Karpas-422 (cell line): ENCODE results near the gene MALSU1. TPM values are rescaled to one million over a fixed set of nuclear protein-coding genes. Genes with fewer than 3 reads are reported as not detected.
A peak's percentile ranks its signal among the peaks of the same experiment; 100 is the strongest.

Experiments used
- DNase-seq: peaks from one replicate; pipeline ENCODE4 v3.0.0-alpha.2; 2015
- H2AFZ ChIP-seq: fragments of 200-600 bp; sonication (generic); 2 replicates; pipeline ENCODE4 v1.6.1; 2014; ENCODE audit warnings: antibody characterized with exemption, low read length, mixed read lengths
- H3K27ac ChIP-seq: fragments of 200-600 bp; sonication (generic); 2 replicates; pipeline ENCODE4 v1.5.1; 2014; ENCODE audit warnings: mild to moderate bottlenecking, low read length, moderate library complexity
- H3K27me3 ChIP-seq: fragments of 200-600 bp; sonication (generic); 2 replicates; pipeline ENCODE4 v1.6.1; 2014; ENCODE audit warnings: low read length, mixed read lengths
- H3K36me3 ChIP-seq: fragments of 200-600 bp; sonication (generic); 2 replicates; pipeline ENCODE4 v1.6.1; 2014; ENCODE audit warnings: low read length, mixed read lengths; ENCODE audit not compliant: insufficient read depth
- H3K4me1 ChIP-seq: fragments of 200-600 bp; sonication (generic); 2 replicates; pipeline ENCODE4 v1.6.1; 2014; ENCODE audit warnings: mild to moderate bottlenecking, low read length, mixed read lengths
- H3K4me2 ChIP-seq: fragments of 200-600 bp; sonication (generic); 2 replicates; pipeline ENCODE4 v1.6.1; 2014; ENCODE audit warnings: low read length, low read depth, mild to moderate bottlenecking; ENCODE audit not compliant: poor library complexity, severe bottlenecking
- H3K4me3 ChIP-seq: fragments of 200-600 bp; sonication (generic); 2 replicates; pipeline ENCODE4 v1.5.1; 2014; ENCODE audit warnings: mild to moderate bottlenecking, antibody characterized with exemption, low read length, mixed read lengths
- H3K79me2 ChIP-seq: fragments of 200-600 bp; sonication (generic); 2 replicates; pipeline ENCODE4 v1.6.1; 2014; ENCODE audit warnings: mild to moderate bottlenecking, low read length, mixed read lengths
- H3K9ac ChIP-seq: fragments of 200-600 bp; sonication (generic); 2 replicates; pipeline ENCODE4 v1.6.0; 2014; ENCODE audit warnings: low read length
- H3K9me2 ChIP-seq: fragments of 200-600 bp; sonication (generic), shearing (Covaris generic); replicated peaks from 2 replicates; pipeline ENCODE4 v1.6.0; 2014; ENCODE audit warnings: mild to moderate bottlenecking, low read length, moderate library complexity; ENCODE audit not compliant: insufficient read depth
- H3K9me3 ChIP-seq: fragments of 300-700, 200-600 bp; sonication (generic); 2 replicates; pipeline ENCODE4 v1.6.1; 2014; ENCODE audit warnings: low read length, mixed read lengths
- H4K20me1 ChIP-seq: fragments of 200-600 bp; sonication (generic); 2 replicates; pipeline ENCODE4 v1.6.1; 2014; ENCODE audit warnings: mild to moderate bottlenecking, antibody characterized with exemption, low read length, low read depth; ENCODE audit not compliant: insufficient read depth
- total RNA-seq: library from RNA; depleted of rRNA; stranded (reverse); fragments of >200 nt; shearing (Covaris generic); gene quantifications from 2 replicates; pipeline ENCODE4 v1.2.3, GENCODE V29; 2014; ENCODE audit warnings: low replicate concordance; rRNA removed

MALSU1 gene
- total RNA-seq, 1 experiment from 2014 or later = 92.2 TPM

DNA sequence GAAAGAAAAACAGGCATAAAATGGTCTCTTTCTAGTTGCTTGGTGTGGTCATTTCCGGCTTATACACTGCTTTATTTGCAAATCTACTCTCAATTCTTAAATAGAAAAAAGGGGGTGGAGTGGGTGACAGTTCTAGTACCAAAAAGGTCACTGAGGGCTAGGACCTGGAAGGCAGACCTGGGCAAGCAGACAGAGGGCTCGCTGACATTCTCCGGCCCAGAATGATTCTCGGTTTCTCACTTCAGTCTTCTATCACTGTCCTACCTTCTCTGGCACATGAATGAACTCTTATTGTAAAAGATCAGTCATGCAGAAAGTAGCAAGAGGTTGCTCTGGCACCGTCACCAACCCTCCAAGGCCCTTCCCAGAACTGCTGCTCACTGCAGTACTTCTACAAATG, 54.0 kb downstream of the MALSU1 start:
- Histone ChIP-seq H3K79me2 (peaks cover 76% of the 10 kb centered on the region), H3K4me1 (peaks cover 59% of the 10 kb centered on the region), H3K9me3 (no peaks in the 10 kb centered on the region)

DNA sequence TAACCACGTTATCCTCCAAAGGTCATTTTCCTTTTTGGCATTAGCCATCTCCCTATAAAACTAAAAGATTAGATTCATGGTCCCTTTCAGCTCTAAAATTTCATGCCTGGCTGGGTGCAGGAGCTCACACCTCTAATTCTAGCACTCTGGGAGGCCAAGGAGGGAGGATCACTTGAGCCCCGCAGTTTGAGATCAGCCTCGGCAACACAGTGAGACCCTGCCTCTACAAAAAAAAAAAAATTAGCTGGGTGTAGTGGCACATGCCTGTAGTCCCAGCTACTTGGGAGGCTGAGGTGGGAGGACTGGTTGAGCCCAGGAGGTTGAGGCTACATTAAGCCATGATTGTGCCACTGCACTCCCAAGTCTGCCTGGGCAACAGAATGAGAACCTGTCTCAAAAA, 57.0 kb downstream of the MALSU1 start:
- Histone ChIP-seq H3K4me2 (no peak overlapping the region), H3K27ac (no peak overlapping the region), H3K9me3 (no peaks in the 10 kb centered on the region)

More for the DNA sequence above, 54.0 kb downstream of the MALSU1 start:
- no peak for DNase-seq
- no peaks in the 10 kb centered on the region for H3K27me3 ChIP-seq
- H3K4me3 ChIP-seq = no peak overlapping the region
- H3K4me2 ChIP-seq = no peak overlapping the region
- no peaks in the 10 kb centered on the region for H4K20me1 ChIP-seq
- H3K36me3 ChIP-seq = peaks cover 23% of the 10 kb centered on the region
- no peaks in the 10 kb centered on the region for H3K9me2 ChIP-seq
- H3K9ac ChIP-seq = no peak overlapping the region
- H2AFZ ChIP-seq = no peak overlapping the region
- no peak overlapping the region for H3K27ac ChIP-seq

DNA sequence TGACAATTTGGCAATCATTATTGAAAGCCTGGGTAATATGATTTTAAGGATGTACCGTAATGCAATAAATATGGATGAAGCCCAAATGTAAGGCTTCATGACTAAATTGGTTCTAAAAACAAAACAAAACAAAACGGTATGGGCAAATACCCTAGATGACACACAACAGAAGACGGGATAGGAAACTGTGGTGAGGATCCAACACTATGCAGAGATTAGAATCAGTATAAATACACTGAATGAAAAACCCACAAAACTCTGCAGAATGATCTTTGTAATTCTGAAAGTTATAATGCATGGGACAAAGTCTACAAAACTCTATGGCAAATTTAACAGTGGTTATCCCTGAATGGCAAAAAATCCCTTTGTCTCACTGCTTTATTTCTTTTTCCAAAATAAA, 57.6 kb downstream of the MALSU1 start:
- Histone ChIP-seq H3K27me3 (no peaks in the 10 kb centered on the region), H3K9me2 (no peaks in the 10 kb centered on the region), H3K4me1 (peaks cover 61% of the 10 kb centered on the region), H4K20me1 (no peaks in the 10 kb centered on the region), H3K79me2 (peaks cover 87% of the 10 kb centered on the region), H3K4me2 (no peak overlapping the region), H3K9ac (no peak overlapping the region), H3K4me3 (no peak overlapping the region), H3K27ac (no peak overlapping the region), H2AFZ (no peak overlapping the region), H3K36me3 (peaks cover 16% of the 10 kb centered on the region; the same call in 1 of the 2 replicates), H3K9me3 (no peaks in the 10 kb centered on the region)
- no peak for DNase-seq

More for the DNA sequence above, 57.0 kb downstream of the MALSU1 start:
- no peak for DNase-seq
- H3K4me3 ChIP-seq = no peak overlapping the region
- H3K4me1 ChIP-seq = peaks cover 63% of the 10 kb centered on the region
- peaks cover 84% of the 10 kb centered on the region for H3K79me2 ChIP-seq
- no peaks in the 10 kb centered on the region for H3K9me2 ChIP-seq
- H3K9ac ChIP-seq = no peak overlapping the region
- H4K20me1 ChIP-seq = no peaks in the 10 kb centered on the region
- H3K36me3 ChIP-seq = peaks cover 14% of the 10 kb centered on the region; the same call in 1 of the 2 replicates
- no peak overlapping the region for H2AFZ ChIP-seq
- H3K27me3 ChIP-seq = no peaks in the 10 kb centered on the region

DNA sequence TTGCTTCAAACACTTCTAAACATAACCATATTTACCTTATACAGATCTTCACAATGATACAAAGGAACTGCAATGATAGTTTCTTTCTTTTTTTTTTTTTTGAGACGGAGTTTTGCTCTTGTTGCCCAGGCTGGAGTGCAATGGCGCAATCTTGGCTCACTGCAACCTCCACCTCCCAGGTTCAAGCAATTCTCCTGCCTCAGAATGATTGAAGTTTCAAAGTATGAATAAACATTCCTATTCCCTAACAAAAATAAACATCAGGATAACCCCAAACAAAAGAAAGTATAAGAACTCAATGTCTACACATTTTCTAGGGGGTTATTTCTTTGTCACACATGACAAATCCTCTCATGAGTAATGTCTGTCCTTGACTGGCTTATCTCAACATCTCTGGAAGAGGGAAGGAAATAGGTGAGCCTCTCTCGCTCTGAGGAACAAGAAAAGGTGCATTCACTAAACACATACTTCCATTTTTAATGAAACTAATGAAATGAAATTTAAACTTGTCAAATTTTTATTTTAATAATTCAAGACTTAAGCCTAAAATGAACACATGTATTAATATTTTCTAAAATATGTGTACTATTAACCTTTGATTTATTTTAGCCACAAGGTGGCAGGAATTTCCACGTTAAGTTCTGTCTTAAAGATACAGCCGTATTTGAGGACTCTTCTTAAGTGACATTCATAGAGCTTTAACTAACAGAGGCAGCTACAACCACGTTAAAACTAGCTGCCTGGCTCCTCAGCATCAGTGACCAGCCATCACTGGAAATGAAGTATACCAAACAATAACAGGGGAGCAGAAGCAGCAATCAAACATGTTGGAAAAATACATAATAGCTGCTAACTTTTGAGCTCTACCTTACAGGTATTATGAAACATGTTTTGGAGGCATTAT, 58.3 kb downstream of the MALSU1 start:
- Histone ChIP-seq H3K9me2 (no peaks in the 10 kb centered on the region), H3K4me2 (no peak overlapping the region), H3K4me1 (peaks cover 60% of the 10 kb centered on the region), H3K4me3 (no peak overlapping the region), H3K36me3 (peaks cover 21% of the 10 kb centered on the region), H3K27ac (peak overlapping the region; percentile 20; the same call in 1 of the 2 replicates), H4K20me1 (no peaks in the 10 kb centered on the region), H3K79me2 (peaks cover 88% of the 10 kb centered on the region), H3K9ac (peak overlapping the region; percentile 14; the same call in 1 of the 2 replicates), H3K9me3 (no peaks in the 10 kb centered on the region), H2AFZ (no peak overlapping the region), H3K27me3 (no peaks in the 10 kb centered on the region)
- DNase-seq = peak; percentile 80

DNA sequence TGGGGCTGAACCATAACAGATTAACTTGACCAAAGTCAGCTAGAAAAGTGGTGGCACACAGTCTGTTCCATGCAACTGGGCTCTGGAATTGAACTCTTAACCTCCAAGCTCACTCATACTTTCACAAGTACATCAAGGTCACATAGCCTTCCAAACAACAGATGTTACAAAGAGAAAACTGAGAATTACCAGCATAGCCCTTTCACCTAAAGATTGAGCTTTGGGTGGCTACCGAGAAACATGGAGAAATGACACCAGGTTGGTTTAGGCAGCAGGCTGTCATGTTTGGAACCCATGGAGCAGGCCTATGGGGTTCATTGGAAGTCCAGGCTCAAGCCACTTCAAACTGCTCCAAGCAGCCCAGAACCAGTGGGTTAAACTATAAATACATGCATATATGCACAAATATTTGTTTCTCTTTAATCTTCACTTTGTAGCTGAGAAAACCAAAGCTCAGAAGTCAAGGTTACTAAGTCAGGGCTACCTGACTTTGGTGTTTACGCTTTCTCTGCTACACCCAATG, 59.1 kb downstream of the MALSU1 start:
- H3K27me3 ChIP-seq = no peaks in the 10 kb centered on the region
- peak overlapping the region; percentile 20; the same call in 1 of the 2 replicates for H3K27ac ChIP-seq
- DNase-seq = no peak
- no peaks in the 10 kb centered on the region for H4K20me1 ChIP-seq
- H3K36me3 ChIP-seq = peaks cover 22% of the 10 kb centered on the region
- H3K79me2 ChIP-seq = peaks cover 88% of the 10 kb centered on the region
- peak overlapping the region; percentile 14; the same call in 1 of the 2 replicates for H3K9ac ChIP-seq
- H3K9me2 ChIP-seq = no peaks in the 10 kb centered on the region
- H3K4me1 ChIP-seq = peaks cover 54% of the 10 kb centered on the region
- no peak overlapping the region for H3K4me3 ChIP-seq
- no peak overlapping the region for H3K4me2 ChIP-seq
- H3K9me3 ChIP-seq = no peaks in the 10 kb centered on the region
- H2AFZ ChIP-seq = no peak overlapping the region

Other genes with a start within 250 kb of the MALSU1 start
- gene KLHL7, start 193.6 kb upstream of the MALSU1 start, total RNA-seq = 20.2 and 23.1 TPM in 2 replicates
- gene NUP42, start 117.3 kb upstream of the MALSU1 start, total RNA-seq = 68.6 and 94.8 TPM in 2 replicates
- 6.3 and 11.8 TPM in 2 replicates for gene GPNMB, start 52.6 kb upstream of the MALSU1 start, total RNA-seq
- gene IGF2BP3, start 171.2 kb downstream of the MALSU1 start, total RNA-seq = 61.5 and 120 TPM in 2 replicates
- gene TRA2A, start 232.6 kb downstream of the MALSU1 start, total RNA-seq = 34.3 and 34.5 TPM in 2 replicates